ENCODE results near the gene ITPA.
"Not testable (repeated sequence)": the region's sequence is repeated elsewhere in the genome, so short reads cannot be mapped to it uniquely, and the experiment has no call there.

ITPA gene

DNA sequence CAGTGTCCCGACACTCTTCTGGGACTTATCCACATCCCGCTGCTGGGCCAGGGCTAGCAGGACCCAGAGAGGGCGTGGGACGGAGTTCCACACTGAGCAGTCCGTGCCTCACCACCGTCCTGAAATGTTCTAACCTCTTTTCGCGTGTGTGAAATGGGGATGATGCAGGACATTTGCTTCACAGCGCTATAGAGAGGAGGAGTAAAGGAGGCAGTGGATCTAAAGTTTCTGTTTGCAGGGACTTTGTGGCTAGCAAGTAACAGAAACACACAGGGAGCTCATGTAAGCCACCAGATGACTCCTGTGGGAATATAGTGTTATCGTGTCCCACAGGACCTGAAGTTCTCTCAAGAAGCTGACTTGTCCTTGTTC, 634 bp downstream of the ITPA start:
- TF ChIP-seq, protein P1, sequence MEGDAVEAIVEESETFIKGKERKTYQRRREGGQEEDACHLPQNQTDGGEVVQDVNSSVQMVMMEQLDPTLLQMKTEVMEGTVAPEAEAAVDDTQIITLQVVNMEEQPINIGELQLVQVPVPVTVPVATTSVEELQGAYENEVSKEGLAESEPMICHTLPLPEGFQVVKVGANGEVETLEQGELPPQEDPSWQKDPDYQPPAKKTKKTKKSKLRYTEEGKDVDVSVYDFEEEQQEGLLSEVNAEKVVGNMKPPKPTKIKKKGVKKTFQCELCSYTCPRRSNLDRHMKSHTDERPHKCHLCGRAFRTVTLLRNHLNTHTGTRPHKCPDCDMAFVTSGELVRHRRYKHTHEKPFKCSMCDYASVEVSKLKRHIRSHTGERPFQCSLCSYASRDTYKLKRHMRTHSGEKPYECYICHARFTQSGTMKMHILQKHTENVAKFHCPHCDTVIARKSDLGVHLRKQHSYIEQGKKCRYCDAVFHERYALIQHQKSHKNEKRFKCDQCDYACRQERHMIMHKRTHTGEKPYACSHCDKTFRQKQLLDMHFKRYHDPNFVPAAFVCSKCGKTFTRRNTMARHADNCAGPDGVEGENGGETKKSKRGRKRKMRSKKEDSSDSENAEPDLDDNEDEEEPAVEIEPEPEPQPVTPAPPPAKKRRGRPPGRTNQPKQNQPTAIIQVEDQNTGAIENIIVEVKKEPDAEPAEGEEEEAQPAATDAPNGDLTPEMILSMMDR (IDR thresholded peaks at IDR 0.05; ENCODE audit: control extremely low read depth, extremely low read depth, low read depth, missing control alignments): no peak
- CTCF ChIA-PET: interaction anchor here (0.5 to 3.7 kb wide), 5 partner anchors 9 to 157 kb away, joined by 3 to 20 read pairs (median 11); no protein-coding TSS in a partner anchor
- no peak for DNase-seq (ENCODE audit: extremely low spot score)
- POLR2A ChIA-PET: interaction anchor here (0.6 kb wide), 1 partner anchor 646 kb away, joined by 3 read pairs; no protein-coding TSS in a partner anchor

DNA sequence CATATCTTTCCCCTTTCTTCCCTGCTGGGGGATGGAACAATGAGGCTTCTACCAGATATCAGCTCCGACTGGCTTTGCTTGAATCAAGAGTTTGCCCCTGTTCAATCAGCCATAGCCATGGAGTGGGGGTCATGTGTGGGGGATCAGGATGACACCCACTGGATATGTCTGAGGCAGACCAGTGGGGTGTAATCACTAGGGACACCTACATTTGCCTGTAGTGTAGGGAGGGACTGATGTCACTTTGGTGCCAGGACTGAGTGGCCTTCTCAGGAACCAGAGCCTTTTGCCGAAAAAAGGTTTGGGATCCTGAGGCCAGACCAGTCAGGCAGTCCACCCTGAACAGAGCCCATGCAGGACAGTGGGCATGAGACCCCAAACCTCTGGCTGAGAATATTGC, 1.0 kb downstream of the ITPA start:
- ChIA-PET POLR2A (interaction anchor here (0.6 to 0.7 kb wide), 2 partner anchors 9 to 646 kb away, joined by 3 read pairs; no protein-coding TSS in a partner anchor), CTCF (interaction anchor here (0.5 to 3.7 kb wide), 5 partner anchors 8 to 157 kb away, joined by 3 to 20 read pairs (median 11); no protein-coding TSS in a partner anchor)
- DNase-seq (ENCODE audit: extremely low spot score): no peak
- TF ChIP-seq, protein P1 (IDR thresholded peaks at IDR 0.05; ENCODE audit: control extremely low read depth, extremely low read depth, low read depth, missing control alignments): no peak

DNA sequence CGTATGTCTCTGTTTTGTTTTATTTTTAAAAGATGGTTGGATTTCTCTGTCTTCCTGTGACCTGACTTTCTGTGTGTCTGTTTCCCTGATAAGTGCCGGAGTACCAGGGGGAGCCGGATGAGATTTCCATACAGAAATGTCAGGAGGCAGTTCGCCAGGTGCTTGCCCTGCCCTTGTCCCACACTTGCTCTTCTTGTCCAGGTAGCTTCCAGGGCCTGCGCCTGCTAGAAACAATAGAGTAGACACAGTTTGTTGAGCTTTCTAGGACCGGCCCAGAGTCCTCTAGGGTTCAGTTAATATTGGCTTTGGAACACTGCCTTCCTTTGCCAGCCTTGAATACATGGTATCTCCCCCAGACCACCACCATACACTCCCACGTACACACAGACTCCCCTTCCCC, 3.9 kb downstream of the ITPA start:
- no peak for DNase-seq (ENCODE audit: extremely low spot score)
- POLR2A ChIA-PET: no interaction called here
- CTCF ChIA-PET: interaction anchor here (1.4 kb wide), 1 partner anchor 10 kb away, joined by 3 read pairs; no protein-coding TSS in a partner anchor
- TF ChIP-seq, protein P1 (IDR thresholded peaks at IDR 0.05; ENCODE audit: control extremely low read depth, extremely low read depth, low read depth, missing control alignments): no peak

DNA sequence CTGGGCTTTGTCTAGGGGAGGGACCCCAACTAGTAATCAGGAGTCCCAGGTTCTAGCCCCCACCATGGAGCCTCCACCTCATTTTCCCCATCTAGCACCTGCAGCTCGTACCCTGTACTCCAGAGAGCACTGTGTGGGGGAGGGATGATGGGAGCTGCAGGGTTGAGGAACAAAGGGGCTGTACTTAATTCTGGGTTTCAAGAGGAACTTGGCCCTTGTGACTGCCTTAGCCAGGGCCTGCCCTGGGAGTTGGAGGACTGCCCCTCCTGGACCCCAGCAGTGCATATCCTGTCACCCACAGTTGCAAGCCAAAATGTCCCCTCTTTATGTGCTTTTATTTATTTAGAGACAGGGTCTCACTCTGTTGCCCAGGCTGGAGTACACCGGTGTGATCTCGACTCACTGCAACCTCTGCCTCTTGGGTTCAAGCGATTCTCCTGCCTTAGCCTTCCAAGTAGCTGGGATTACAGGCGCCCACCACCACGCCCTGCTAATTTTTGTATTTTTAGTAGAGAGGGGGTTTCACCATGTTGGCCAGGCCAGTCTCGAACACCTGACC, 6.1 kb downstream of the ITPA start:
- DNase-seq (ENCODE audit: extremely low spot score); POLR2A ChIA-PET: not testable (repeated sequence)
- CTCF ChIA-PET: interaction anchor here (1.4 kb wide), 1 partner anchor 61 kb away, joined by 4 read pairs; no protein-coding TSS in a partner anchor

DNA sequence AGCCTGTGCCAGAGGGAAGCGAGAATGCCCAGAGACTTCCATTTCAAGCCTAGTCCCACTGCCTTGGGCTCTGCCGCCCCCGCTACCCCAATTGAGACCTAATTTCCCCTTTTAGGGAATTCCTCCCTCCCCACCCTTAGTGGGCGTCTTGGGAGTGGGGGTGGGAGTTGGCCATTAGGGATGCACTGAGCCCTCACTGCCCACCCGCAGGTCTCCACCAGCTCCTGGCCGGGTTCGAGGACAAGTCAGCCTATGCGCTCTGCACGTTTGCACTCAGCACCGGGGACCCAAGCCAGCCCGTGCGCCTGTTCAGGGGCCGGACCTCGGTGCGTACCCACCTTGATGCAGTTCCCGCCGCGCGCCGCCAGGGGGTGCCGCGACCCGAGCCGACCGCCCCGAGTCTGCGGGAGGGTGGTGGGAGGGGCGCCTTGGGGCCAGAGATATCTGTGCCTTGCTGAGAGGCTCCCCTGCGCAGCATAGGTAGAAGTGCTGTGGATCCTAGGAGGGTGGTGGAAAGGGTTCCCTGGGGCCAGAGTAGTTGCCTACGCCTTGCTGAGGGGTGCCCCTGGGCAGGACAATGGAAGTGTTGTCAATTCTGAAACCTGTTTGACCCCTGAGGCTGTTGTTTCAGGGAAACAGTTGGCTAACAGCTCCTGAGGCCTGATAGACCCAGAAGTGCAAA, 9.2 kb downstream of the ITPA start:
- ChIA-PET CTCF (interaction anchor here (0.7 to 3.6 kb wide), 27 partner anchors 9 to 204 kb away, joined by 3 to 33 read pairs (median 4); partner anchors contain the start of gene ITPA), POLR2A (no interaction called here)
- TF ChIP-seq, protein P1 (IDR thresholded peaks at IDR 0.05; ENCODE audit: control extremely low read depth, extremely low read depth, low read depth, missing control alignments): peak; percentile 91
- peak; percentile 87 for DNase-seq (ENCODE audit: extremely low spot score)

DNA sequence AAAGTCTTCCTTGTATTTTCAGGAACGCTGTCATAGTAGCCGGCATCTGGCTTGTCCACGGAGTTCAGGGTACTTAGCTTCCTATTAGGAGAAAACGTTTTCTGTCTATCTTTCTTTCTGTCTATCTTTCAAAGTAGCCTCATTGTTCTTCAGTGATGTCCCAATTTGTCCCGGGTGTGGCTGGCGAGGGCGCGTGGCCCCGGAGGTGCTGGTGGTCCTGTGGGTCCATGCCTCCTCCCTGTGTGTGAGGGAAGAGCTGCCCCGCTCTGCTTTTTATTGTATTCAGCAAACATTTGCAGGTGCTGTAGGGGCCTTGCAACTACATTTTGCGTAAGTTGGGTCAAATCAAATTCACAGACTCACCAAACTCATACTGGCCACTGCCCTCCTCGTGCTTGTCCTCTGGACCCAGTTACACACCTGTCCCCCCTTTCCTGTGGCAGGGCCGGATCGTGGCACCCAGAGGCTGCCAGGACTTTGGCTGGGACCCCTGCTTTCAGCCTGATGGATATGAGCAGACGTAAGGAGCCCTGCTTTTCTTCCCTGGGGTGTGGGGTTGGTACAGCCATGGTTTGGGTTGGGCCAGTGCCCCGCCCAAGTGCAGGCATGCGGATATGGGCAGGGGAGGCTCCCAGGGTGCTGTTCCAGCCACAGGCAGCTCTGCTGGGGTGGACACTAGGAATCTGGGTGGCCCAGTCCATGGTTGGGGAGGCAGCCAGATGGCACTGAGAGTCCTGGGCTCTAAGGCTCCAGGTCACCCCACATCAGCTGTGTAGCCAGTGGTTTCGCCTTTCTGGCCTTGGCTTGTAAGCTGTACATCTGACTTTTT, 12.3 kb downstream of the ITPA start:
- ChIA-PET POLR2A (no interaction called here), CTCF (interaction anchor here (1.2 to 3.1 kb wide), 5 partner anchors 11 to 168 kb away, joined by 3 to 16 read pairs (median 5); partner anchors contain the start of gene ITPA)
- no peak for DNase-seq (ENCODE audit: extremely low spot score)
- TF ChIP-seq, protein P1 (IDR thresholded peaks at IDR 0.05; ENCODE audit: control extremely low read depth, extremely low read depth, low read depth, missing control alignments): no peak

Measured in GM10248 (cell line).